B cell (primary cell): ENCODE results near the gene CATSPERD. TPM values are rescaled to one million over a fixed set of nuclear protein-coding genes. Genes with fewer than 3 reads are reported as not detected.
A peak's percentile ranks its signal among the peaks of the same experiment; 100 is the strongest.

ENCODE experiments used
- ATAC-seq: fragments of 200-7000 bp; cut with Tn5 transposase; one replicate; pipeline ENCODE4 v1.10.0; 2021; ENCODE audit warnings: low read depth, mild to moderate bottlenecking, moderate number of reproducible peaks, moderate library complexity
- CTCF ChIA-PET: fragments of 350-600 bp; sonication (Branson Sonifier 250); formaldehyde crosslinking; loops from one replicate; lab custom pipeline; 2021; ENCODE audit warnings: antibody characterized with exemption, inconsistent platforms; lab: Charles Lee
- POLR2A ChIA-PET: fragments of 350-600 bp; sonication (Branson Sonifier 250); formaldehyde crosslinking; loops from one replicate; lab custom pipeline; 2021; ENCODE audit warnings: antibody characterized with exemption; lab: Charles Lee
- DNase-seq: peaks from one replicate; pipeline ENCODE4 v3.0.0; 2013
- H2AFZ ChIP-seq: 2 replicates; pipeline ENCODE4 v1.6.1; 2012; ENCODE audit warnings: mild to moderate bottlenecking, low read depth, low read length; ENCODE audit not compliant: insufficient read depth, poor library complexity, severe bottlenecking
- H3K27ac ChIP-seq, 2 donors: 1 replicate in 1 of 2; 2 replicates in 1 of 2; pipeline ENCODE4 v1.5.1; 2012 to 2013; ENCODE audit warnings: low read length in 2 of 2, mild to moderate bottlenecking in 2 of 2, moderate library complexity in 1 of 2
- H3K27me3 ChIP-seq, 4 experiments: fragments of 200-600 bp in 1 of 4; sonication (generic) in 1 of 4; replicated peaks in 1 of 4; 1 replicate in 2 of 4; 2 replicates in 2 of 4; pipeline versions ENCODE4 v1.6.1 to v1.7.0; 2013 to 2016; ENCODE audit warnings: low read length in 3 of 4, mild to moderate bottlenecking in 2 of 4, mixed read lengths in 1 of 4, moderate library complexity in 1 of 4; ENCODE audit not compliant: insufficient read depth in 4 of 4, control insufficient read depth in 3 of 4; ENCODE audit errors: control extremely low read depth in 1 of 4
- H3K36me3 ChIP-seq, 2 experiments: replicated peaks in 1 of 2; 1 replicate in 1 of 2; 2 replicates in 1 of 2; pipeline versions ENCODE4 v1.6.1 to v1.7.1; 2013; ENCODE audit warnings: low read length in 1 of 2; ENCODE audit not compliant: insufficient read depth in 2 of 2, control insufficient read depth in 1 of 2; ENCODE audit errors: control extremely low read depth in 1 of 2, extremely low read depth in 1 of 2
- H3K4me1 ChIP-seq, 2 donors: fragments of 200-600 bp in 1 of 2; sonication (generic) in 1 of 2; 1 replicate in 1 of 2; 2 replicates in 1 of 2; pipeline versions ENCODE4 v1.5.1 to v1.6.1; 2013 to 2017; ENCODE audit warnings: low read length in 2 of 2; ENCODE audit not compliant: control insufficient read depth in 2 of 2, insufficient read depth in 2 of 2
- H3K4me2 ChIP-seq: replicated peaks from 2 replicates; pipeline ENCODE3; 2012; ENCODE audit warnings: mild to moderate bottlenecking, low read depth, low read length; ENCODE audit not compliant: poor library complexity, severe bottlenecking
- H3K4me3 ChIP-seq, 5 experiments: fragments of 200-600 bp in 1 of 5; sonication (generic) in 1 of 5; 1 replicate in 3 of 5; 2 replicates in 2 of 5; pipeline versions ENCODE4 v1.5.1 to v1.7.0; 2011 to 2016; ENCODE audit warnings: low read length in 4 of 5, mild to moderate bottlenecking in 4 of 5, low read depth in 2 of 5, control low read depth in 1 of 5, moderate library complexity in 1 of 5; ENCODE audit not compliant: insufficient read depth in 1 of 5; ENCODE audit errors: control extremely low read depth in 1 of 5, extremely low read depth in 1 of 5
- H3K79me2 ChIP-seq: fragments of 200-600 bp; sonication (generic); one replicate; pipeline ENCODE4 v1.6.0; 2016; ENCODE audit warnings: low read length; ENCODE audit not compliant: control insufficient read depth, insufficient read depth
- H3K9ac ChIP-seq: fragments of 200-600 bp; sonication (generic); 2 replicates; pipeline ENCODE4 v1.6.1; 2017; ENCODE audit warnings: mild to moderate bottlenecking, low read length, moderate library complexity
- H3K9me3 ChIP-seq, 3 donors: one replicate each; pipeline versions ENCODE4 v1.6.1 to v1.7.1; 2013; ENCODE audit warnings: low read length in 2 of 3; ENCODE audit not compliant: control insufficient read depth in 2 of 3, insufficient read depth in 1 of 3; ENCODE audit errors: control extremely low read depth in 1 of 3
- H4K20me1 ChIP-seq: 2 replicates; pipeline ENCODE4 v1.6.0; 2012; ENCODE audit warnings: mild to moderate bottlenecking, low read length; ENCODE audit not compliant: insufficient read depth, control insufficient read depth, poor library complexity, severe bottlenecking
- H3K27ac Mint-ChIP-seq: one replicate; pipeline ENCODE4 v1.8.0; 2021; ENCODE audit warnings: mixed read lengths
- H3K27me3 Mint-ChIP-seq: one replicate; pipeline ENCODE4 v1.8.0; 2021; ENCODE audit warnings: mixed read lengths
- H3K4me1 Mint-ChIP-seq: one replicate; pipeline ENCODE4 v1.8.0; 2021; ENCODE audit warnings: mixed read lengths
- H3K4me3 Mint-ChIP-seq: one replicate; pipeline ENCODE4 v1.8.0; 2021; ENCODE audit warnings: mixed read lengths
- H3K9me3 Mint-ChIP-seq: one replicate; pipeline ENCODE4 v1.8.0; 2022; ENCODE audit warnings: mixed read lengths; ENCODE audit not compliant: insufficient read depth
- CTCF ChIP-seq: fragments of 200-600 bp; IDR thresholded peaks from one replicate; pipeline ENCODE4 v1.8.0; 2022; ENCODE audit warnings: antibody characterized with exemption, mild to moderate bottlenecking
- EZH2 ChIP-seq: IDR thresholded peaks from 2 replicates; pipeline ENCODE4 v1.6.1; 2012; ENCODE audit warnings: borderline replicate concordance, low read depth, mild to moderate bottlenecking, moderate library complexity, low read length; ENCODE audit not compliant: insufficient read depth, poor library complexity, severe bottlenecking
- WGBS: methylation state at CpG from one replicate; pipeline ENCODE4 v1.1.5; 2013; ENCODE audit warnings: missing lambda C conversion rate; ENCODE audit not compliant: insufficient coverage; 5-methylcytosine and 5-hydroxymethylcytosine counted together
- intact Hi-C: fragments of 100-400 bp; cut with micrococcal nuclease; formaldehyde crosslinking; loops from one replicate; pipeline ENCODE4 v1.10.0; 2022
- polyA plus RNA-seq: library from polyadenylated mRNA; depleted of rRNA; stranded (reverse); fragments of >200 nt; gene quantifications from 2 replicates; pipeline ENCODE4 v1.2.3, GENCODE V29; 2012
- total RNA-seq, 2 donors: library from RNA; stranded (reverse); fragments of 120-200 nt in 1 of 2; gene quantifications; 1 replicate in 1 of 2; 2 replicates in 1 of 2; pipeline versions ENCODE4 v1.2.3 to v1.2.4, GENCODE V29; 2013 to 2022

Gene CATSPERD
- total and polyA plus RNA-seq, 2 donors (not counting 1 experiment from before 2014, with no cell fraction given): not detected

- ATAC-seq (no peak), DNase-seq (peak; percentile 34)
- Histone ChIP-seq H2AFZ (no peak overlapping the region), H4K20me1 (peaks cover 28% of the 10 kb centered on the region), H3K9me3 (peaks cover 0 to 20% (median 3%) of the 10 kb centered on the region in 3 donors), H3K27me3 (no peaks in the 10 kb centered on the region), H3K36me3 (peaks cover 0 to 53% of the 10 kb centered on the region in 2 experiments), H3K9ac (no peak overlapping the region), H3K27ac (no peak overlapping the region), H3K4me3 (no peak overlapping the region), H3K4me2 (no peak overlapping the region), H3K4me1 (peaks cover 5 to 16% of the 10 kb centered on the region in 2 donors), H3K79me2 (peaks cover 7% of the 10 kb centered on the region)
- ChIA-PET POLR2A (no interaction called here), CTCF (no interaction called here)
- Mint-ChIP-seq H3K4me1 (peaks cover 10% of the 10 kb centered on the region), H3K27ac (no peak overlapping the region), H3K9me3 (no peaks in the 10 kb centered on the region), H3K4me3 (no peak overlapping the region), H3K27me3 (no peaks in the 10 kb centered on the region)
- TF ChIP-seq EZH2 (no peak), CTCF (no peak)
- WGBS: 98% methylated on average over 35 of the region's 39 CpGs
- intact Hi-C loops: no loop called here
Measured at GRCh38 chr19:5787409-5788182, 67.2 kb downstream of the CATSPERD start.

GRCh38 chr19:5788422-5788821 lies 68.0 kb downstream of the CATSPERD start:
- POLR2A ChIA-PET: interaction anchor here (0.7 kb wide), 1 partner anchor 980 kb away, joined by 5 read pairs; no protein-coding TSS in a partner anchor
- Mint-ChIP-seq H3K4me3 (no peak overlapping the region), H3K4me1 (peaks cover 10% of the 10 kb centered on the region), H3K9me3 (no peaks in the 10 kb centered on the region), H3K27me3 (no peaks in the 10 kb centered on the region), H3K27ac (peak overlapping the region; percentile 70)
- H4K20me1 ChIP-seq: peaks cover 28% of the 10 kb centered on the region
- H3K9ac ChIP-seq: no peak overlapping the region
- 100% methylated on average over 3 of the region's 5 CpGs for WGBS
- no peak for TF ChIP-seq EZH2
- TF ChIP-seq CTCF: no peak
- intact Hi-C loops: no loop called here
- no peak overlapping the region for H3K4me3 ChIP-seq
- CTCF ChIA-PET: no interaction called here
- no peak overlapping the region for H2AFZ ChIP-seq
- ATAC-seq: no peak
- no peak for DNase-seq
- peaks cover 0 to 53% of the 10 kb centered on the region in 2 experiments for H3K36me3 ChIP-seq
- no peak overlapping the region for H3K27ac ChIP-seq
- H3K4me1 ChIP-seq: peaks cover 5 to 16% of the 10 kb centered on the region in 2 donors
- H3K4me2 ChIP-seq: no peak overlapping the region
- H3K79me2 ChIP-seq: peaks cover 7% of the 10 kb centered on the region
- peaks cover 0 to 4% (median 0%) of the 10 kb centered on the region in 4 experiments for H3K27me3 ChIP-seq
- peaks cover 0 to 20% (median 3%) of the 10 kb centered on the region in 3 donors for H3K9me3 ChIP-seq
